Activated CD4-positive, alpha-beta T cell treated with anti-CD3 and anti-CD28 coated beads, Interleukin-2, amount 10 ng/mL, durations not matched to agents 7 days and 5 days (primary cell): ENCODE results near the gene EMP1. TPM values are rescaled to one million over a fixed set of nuclear protein-coding genes. Genes with fewer than 3 reads are reported as not detected.

ENCODE experiments used
- CTCF ChIA-PET: fragments of 350-600 bp; sonication (Branson Sonifier 250); formaldehyde crosslinking; loops from one replicate; lab custom pipeline; 2021; ENCODE audit warnings: antibody characterized with exemption; lab: Charles Lee
- POLR2A ChIA-PET: fragments of 350-600 bp; sonication (Branson Sonifier 250); formaldehyde crosslinking; loops from one replicate; lab custom pipeline; 2021; ENCODE audit warnings: antibody characterized with exemption; lab: Charles Lee
- DNase-seq: peaks from one replicate; pipeline ENCODE4 v3.0.0-alpha.2; 2020
- H3K27ac Mint-ChIP-seq: one replicate; pipeline ENCODE4 v1.8.0; 2021; ENCODE audit warnings: mild to moderate bottlenecking, moderate library complexity, mixed read lengths
- H3K27me3 Mint-ChIP-seq: one replicate; pipeline ENCODE4 v1.8.0; 2021; ENCODE audit warnings: mixed read lengths
- H3K36me3 Mint-ChIP-seq: one replicate; pipeline ENCODE4 v1.8.0; 2021; ENCODE audit warnings: low read depth, mixed read lengths
- H3K4me1 Mint-ChIP-seq: one replicate; pipeline ENCODE4 v1.8.0; 2021; ENCODE audit warnings: mixed read lengths
- H3K4me3 Mint-ChIP-seq: one replicate; pipeline ENCODE4 v1.8.0; 2021; ENCODE audit warnings: mild to moderate bottlenecking, moderate library complexity, mixed read lengths
- H3K9me3 Mint-ChIP-seq: one replicate; pipeline ENCODE4 v1.8.0; 2021; ENCODE audit warnings: mixed read lengths
- total RNA-seq, 2 experiments: library from RNA; stranded (reverse); gene quantifications; one replicate each; pipeline ENCODE4 v1.2.3, GENCODE V29; 2021

Gene EMP1
- total RNA-seq, 2 experiments from 2014 or later: 35.0 to 36.1 TPM

DNA sequence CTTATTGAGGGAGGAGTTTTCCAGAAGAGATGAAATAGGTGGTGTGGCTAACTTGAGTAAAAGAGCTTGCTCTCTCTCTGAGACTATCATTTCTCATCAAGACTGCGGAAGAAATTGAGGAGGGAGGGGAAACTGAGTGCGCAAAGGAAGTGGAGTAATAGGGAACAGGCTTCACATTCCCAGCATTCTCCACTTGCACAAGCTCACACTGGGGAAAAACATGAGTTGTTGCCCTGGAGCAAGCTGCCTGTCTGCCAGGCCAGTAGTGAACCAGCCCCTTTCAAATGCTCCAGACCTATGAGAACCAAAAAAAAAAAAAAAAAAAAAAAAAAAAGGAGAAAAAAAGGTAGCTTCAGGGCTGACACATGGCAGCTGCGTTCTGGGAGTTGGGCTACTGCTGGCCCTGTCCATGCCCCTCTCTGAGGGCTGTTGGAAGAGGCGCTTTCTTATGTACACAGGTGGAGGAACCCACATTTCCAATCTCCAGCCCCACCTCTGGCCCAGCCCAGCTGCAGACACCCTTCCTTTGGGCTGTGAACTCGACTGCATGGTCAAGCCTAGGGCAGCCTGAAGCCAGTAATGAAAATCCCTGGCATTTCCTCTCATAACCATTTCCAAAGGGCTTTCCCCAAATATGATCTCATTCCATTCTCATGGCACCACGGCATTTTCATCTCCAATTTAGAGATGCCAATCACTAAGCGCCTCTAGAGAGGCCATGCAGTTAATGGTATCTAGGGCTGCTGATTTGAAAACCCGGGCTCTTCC, 32.5 kb upstream of the EMP1 start:
- no peak for DNase-seq
- no peak overlapping the region for H3K4me3 Mint-ChIP-seq
- peaks cover 25% of the 10 kb centered on the region for H3K4me1 Mint-ChIP-seq
- H3K27ac Mint-ChIP-seq: peak overlapping the region; percentile 80
- ChIA-PET POLR2A (no interaction called here), CTCF (interaction anchor here (0.6 to 1.1 kb wide), 4 partner anchors 15 to 550 kb away, joined by 3 to 4 read pairs (median 3); no protein-coding TSS in a partner anchor)
- no peaks in the 10 kb centered on the region for H3K36me3 Mint-ChIP-seq
- peaks cover 4% of the 10 kb centered on the region for H3K27me3 Mint-ChIP-seq
- peaks cover 11% of the 10 kb centered on the region for H3K9me3 Mint-ChIP-seq

GRCh38 chr12:13164921-13165616, 31.5 kb upstream of the EMP1 start:
- H3K9me3 Mint-ChIP-seq: peaks cover 11% of the 10 kb centered on the region
- H3K36me3 Mint-ChIP-seq: no peaks in the 10 kb centered on the region
- H3K27ac Mint-ChIP-seq: peak overlapping the region; percentile 80
- CTCF ChIA-PET: interaction anchor here (1.1 to 1.2 kb wide), 4 partner anchors 21 to 48 kb away, joined by 3 to 4 read pairs (median 3); no protein-coding TSS in a partner anchor
- H3K4me3 Mint-ChIP-seq: no peak overlapping the region
- DNase-seq: no peak
- H3K27me3 Mint-ChIP-seq: peaks cover 12% of the 10 kb centered on the region
- POLR2A ChIA-PET: interaction anchor here (0.6 kb wide), 1 partner anchor 70 kb away, joined by 5 read pairs; no protein-coding TSS in a partner anchor
- peaks cover 25% of the 10 kb centered on the region for H3K4me1 Mint-ChIP-seq

DNA sequence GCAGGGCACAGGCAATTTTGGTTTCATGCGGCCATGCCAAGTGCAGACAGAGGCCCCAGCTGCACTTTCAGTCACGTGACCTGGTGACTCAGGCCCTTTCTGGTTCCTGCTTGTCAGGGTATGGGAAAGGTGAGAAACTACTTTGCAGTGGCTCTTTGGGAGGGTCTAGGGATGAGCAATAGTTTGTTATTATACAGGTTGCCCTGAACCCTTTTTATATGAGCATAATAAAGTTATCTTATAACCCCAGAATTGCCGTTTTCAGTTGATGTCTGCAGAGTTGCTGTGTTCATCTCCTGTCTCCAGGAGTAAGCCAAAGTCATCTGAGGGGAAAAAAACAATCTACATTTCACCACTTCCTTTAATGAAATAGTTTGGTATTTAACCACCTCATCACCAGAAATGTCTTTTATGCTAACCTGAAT, 30.9 kb upstream of the EMP1 start:
- DNase-seq: peak; percentile 78
- ChIA-PET POLR2A (interaction anchor here (0.6 kb wide), 1 partner anchor 71 kb away, joined by 5 read pairs; no protein-coding TSS in a partner anchor), CTCF (interaction anchor here (1.1 to 1.2 kb wide), 3 partner anchors 21 to 36 kb away, joined by 3 to 4 read pairs (median 3); no protein-coding TSS in a partner anchor)
- Mint-ChIP-seq H3K4me3 (no peak overlapping the region), H3K36me3 (no peaks in the 10 kb centered on the region), H3K9me3 (peaks cover 11% of the 10 kb centered on the region), H3K4me1 (peaks cover 25% of the 10 kb centered on the region), H3K27ac (peak overlapping the region; percentile 80), H3K27me3 (peaks cover 17% of the 10 kb centered on the region)

GRCh38 chr12:13167226-13167625, 29.3 kb upstream of the EMP1 start:
- H3K27ac Mint-ChIP-seq: no peak overlapping the region
- DNase-seq: no peak
- POLR2A ChIA-PET: no interaction called here
- H3K27me3 Mint-ChIP-seq: peaks cover 23% of the 10 kb centered on the region
- peaks cover 25% of the 10 kb centered on the region for H3K4me1 Mint-ChIP-seq
- H3K36me3 Mint-ChIP-seq: no peaks in the 10 kb centered on the region
- CTCF ChIA-PET: interaction anchor here (1.3 kb wide), 1 partner anchor 64 kb away, joined by 3 read pairs; no protein-coding TSS in a partner anchor
- no peak overlapping the region for H3K4me3 Mint-ChIP-seq
- peaks cover 11% of the 10 kb centered on the region for H3K9me3 Mint-ChIP-seq

GRCh38 chr12:13167906-13168305, 28.6 kb upstream of the EMP1 start:
- Mint-ChIP-seq H3K27ac (peak overlapping the region; percentile 38), H3K4me3 (no peak overlapping the region), H3K4me1 (peaks cover 30% of the 10 kb centered on the region), H3K36me3 (no peaks in the 10 kb centered on the region), H3K9me3 (peaks cover 11% of the 10 kb centered on the region), H3K27me3 (peaks cover 28% of the 10 kb centered on the region)
- no peak for DNase-seq
- CTCF ChIA-PET: interaction anchor here (1.3 kb wide), 1 partner anchor 65 kb away, joined by 3 read pairs; no protein-coding TSS in a partner anchor
- POLR2A ChIA-PET: no interaction called here

- CTCF ChIA-PET: no interaction called here
- H3K27ac Mint-ChIP-seq: no peak overlapping the region
- H3K27me3 Mint-ChIP-seq: peaks cover 30% of the 10 kb centered on the region
- POLR2A ChIA-PET: no interaction called here
- H3K4me1 Mint-ChIP-seq: peaks cover 43% of the 10 kb centered on the region
- H3K36me3 Mint-ChIP-seq: no peaks in the 10 kb centered on the region
- H3K4me3 Mint-ChIP-seq: no peak overlapping the region
- DNase-seq: no peak
- H3K9me3 Mint-ChIP-seq: peaks cover 11% of the 10 kb centered on the region
These were observed 27.3 kb upstream of the EMP1 start for GRCh38 chr12:13169272-13169671.

GRCh38 chr12:13170892-13171490, 25.5 kb upstream of the EMP1 start:
- peaks cover 8% of the 10 kb centered on the region for H3K9me3 Mint-ChIP-seq
- POLR2A ChIA-PET: no interaction called here

GRCh38 chr12:13171921-13172859, 24.3 kb upstream of the EMP1 start:
- Mint-ChIP-seq H3K9me3 (peaks cover 6% of the 10 kb centered on the region), H3K4me1 (peaks cover 30% of the 10 kb centered on the region), H3K27me3 (peaks cover 35% of the 10 kb centered on the region), H3K27ac (no peak overlapping the region), H3K36me3 (no peaks in the 10 kb centered on the region), H3K4me3 (no peak overlapping the region)
- ChIA-PET CTCF (interaction anchor here (0.5 to 1.6 kb wide), 2 partner anchors 19 to 391 kb away, joined by 3 to 5 read pairs; no protein-coding TSS in a partner anchor), POLR2A (no interaction called here)
- no peak for DNase-seq

More at GRCh38 chr12:13170892-13171490, 25.5 kb upstream of the EMP1 start:
- Mint-ChIP-seq H3K4me1 (peaks cover 32% of the 10 kb centered on the region), H3K27ac (no peak overlapping the region), H3K27me3 (peaks cover 30% of the 10 kb centered on the region), H3K36me3 (no peaks in the 10 kb centered on the region), H3K4me3 (no peak overlapping the region)
- CTCF ChIA-PET: interaction anchor here (0.5 kb wide), 1 partner anchor 390 kb away, joined by 5 read pairs; no protein-coding TSS in a partner anchor
- DNase-seq: no peak

DNA sequence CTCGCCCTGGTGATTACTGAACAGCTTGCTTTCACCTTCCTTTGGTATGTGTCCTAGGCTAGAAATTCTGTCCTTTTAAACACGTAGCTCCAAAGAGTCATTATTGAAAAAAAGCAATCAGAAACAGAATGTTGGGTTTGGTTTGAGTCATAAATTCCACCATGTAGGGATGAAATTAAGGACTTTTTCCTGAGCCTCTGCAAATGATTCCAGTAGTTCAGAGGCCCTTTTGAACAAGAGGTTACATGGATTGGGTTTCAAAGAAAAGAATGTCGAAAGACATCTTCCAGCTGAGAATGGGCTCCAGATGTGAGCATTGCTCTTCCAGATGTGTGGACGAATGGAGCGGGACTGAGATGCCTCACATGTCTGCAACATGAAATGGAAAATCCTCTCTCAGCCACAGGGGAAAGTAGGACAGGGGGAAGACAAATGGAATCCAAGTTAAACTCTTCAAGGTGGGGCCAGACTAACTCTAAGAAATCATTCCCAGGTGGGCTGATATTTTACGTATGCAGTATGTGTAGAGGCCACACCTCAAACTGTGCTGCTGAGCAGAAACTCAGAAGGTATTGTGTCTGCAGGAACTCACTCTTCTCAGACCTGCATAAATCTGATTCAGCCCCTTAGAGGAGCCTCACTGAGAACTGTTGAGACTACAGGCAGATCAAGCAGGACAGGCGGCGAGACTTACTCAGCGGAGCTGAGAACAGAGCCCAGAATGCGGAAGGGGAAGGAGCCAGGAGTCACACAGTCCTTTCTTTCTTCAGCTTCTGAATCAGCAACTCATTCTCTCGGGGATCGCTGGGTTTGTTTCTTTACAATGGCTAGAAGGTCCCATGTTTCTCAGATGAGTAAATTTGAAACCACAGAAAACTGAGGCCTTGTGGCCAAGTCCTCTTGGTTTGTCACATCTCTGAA, 23.3 kb upstream of the EMP1 start:
- Mint-ChIP-seq H3K27ac (peak overlapping the region; percentile 55), H3K36me3 (no peaks in the 10 kb centered on the region), H3K9me3 (no peaks in the 10 kb centered on the region), H3K4me1 (peaks cover 36% of the 10 kb centered on the region), H3K4me3 (no peak overlapping the region), H3K27me3 (peaks cover 43% of the 10 kb centered on the region)
- ChIA-PET POLR2A (interaction anchor here (0.6 kb wide), 1 partner anchor 307 kb away, joined by 3 read pairs; no protein-coding TSS in a partner anchor), CTCF (interaction anchor here (0.5 to 1.6 kb wide), 5 partner anchors 12 to 436 kb away, joined by 3 to 4 read pairs (median 3); no protein-coding TSS in a partner anchor)
- peak; percentile 25 for DNase-seq

DNA sequence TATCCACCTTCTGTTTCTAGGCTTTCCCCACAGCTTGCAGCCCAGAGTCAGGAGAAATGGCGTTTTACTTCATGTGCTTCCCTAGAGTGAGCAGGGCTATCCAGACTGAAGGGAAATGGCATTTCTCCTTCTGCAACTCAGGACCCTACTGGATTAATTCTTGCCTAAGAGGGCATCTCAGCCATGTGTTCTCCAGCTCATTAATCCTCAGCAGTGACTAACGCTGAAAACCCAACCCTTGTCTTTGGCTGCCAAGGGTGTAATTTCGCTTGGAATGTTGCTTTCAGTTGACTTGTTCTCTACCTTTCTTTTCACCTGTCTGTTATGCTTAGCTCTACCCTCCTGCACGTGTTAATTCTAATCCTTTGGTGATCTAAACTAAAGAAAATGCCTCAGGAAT, 21.0 kb upstream of the EMP1 start:
- Mint-ChIP-seq H3K9me3 (no peaks in the 10 kb centered on the region), H3K27me3 (peaks cover 28% of the 10 kb centered on the region), H3K4me3 (no peak overlapping the region), H3K27ac (no peak overlapping the region), H3K36me3 (no peaks in the 10 kb centered on the region), H3K4me1 (peaks cover 58% of the 10 kb centered on the region)
- DNase-seq: no peak
- ChIA-PET POLR2A (no interaction called here), CTCF (no interaction called here)

DNA sequence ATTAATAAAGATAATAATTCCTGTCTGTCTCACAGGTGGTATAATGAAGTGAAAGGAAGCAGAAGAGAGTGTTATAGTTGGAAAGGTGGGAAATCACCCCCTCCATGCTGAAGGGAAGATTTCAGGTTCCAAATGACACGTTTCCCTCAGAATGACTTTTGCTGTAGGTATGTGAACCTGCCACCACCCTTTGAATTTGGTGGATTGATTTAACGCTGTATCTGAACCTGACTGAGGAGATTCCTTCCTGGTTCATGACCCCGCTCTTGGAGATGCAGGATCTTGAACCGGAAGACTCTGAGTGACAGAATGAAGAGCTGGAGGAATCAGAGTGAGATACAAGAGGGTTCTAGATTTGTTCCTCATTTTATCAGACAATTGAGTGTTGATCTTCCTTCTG, 20.3 kb upstream of the EMP1 start:
- H3K4me3 Mint-ChIP-seq: no peak overlapping the region
- peaks cover 21% of the 10 kb centered on the region for H3K27me3 Mint-ChIP-seq
- ChIA-PET CTCF (interaction anchor here (1.4 kb wide), 1 partner anchor 9 kb away, joined by 3 read pairs; no protein-coding TSS in a partner anchor), POLR2A (no interaction called here)
- no peaks in the 10 kb centered on the region for H3K9me3 Mint-ChIP-seq
- H3K36me3 Mint-ChIP-seq: no peaks in the 10 kb centered on the region
- DNase-seq: no peak
- H3K4me1 Mint-ChIP-seq: peaks cover 64% of the 10 kb centered on the region
- no peak overlapping the region for H3K27ac Mint-ChIP-seq
